Measurements from ENCODE around the gene RFX2. TPM values are rescaled to one million over a fixed set of nuclear protein-coding genes. Genes with fewer than 3 reads are reported as not detected.

Gene RFX2
- total RNA-seq, 4 donors from 2014 or later: 25.5 to 49.9 (median 32.8) TPM

- Histone ChIP-seq H3K27ac (replicated peaks in 1 of 4) (no peak overlapping the region), H3K9me3 (no peaks in the 10 kb centered on the region), H3K27me3 (no peaks in the 10 kb centered on the region), H3K36me3 (peaks cover 4 to 52% (median 29%) of the 10 kb centered on the region in 4 donors), H3K4me1 (peaks cover 4 to 31% (median 21%) of the 10 kb centered on the region in 4 donors), H3K4me3 (no peak overlapping the region)
- 81% methylated on average over 18 of the region's 20 CpGs for WGBS
- no peak for DNase-seq (ENCODE audit: extremely low spot score)
- intact Hi-C loops (cut with DNase I): loop anchor here (10.0 kb wide), 1 partner anchor 216 kb away; the partner anchor contains the start of gene NRTN
- TF ChIP-seq POLR2A (IDR thresholded peaks at IDR 0.05; ENCODE audit: low read depth): no peak
- TF ChIP-seq POLR2AphosphoS5 (IDR thresholded peaks at IDR 0.05): no peak
These were observed 90.0 kb downstream of the RFX2 start for GRCh38 chr19:6020166-6020882.

- H3K36me3 ChIP-seq: peaks cover 4 to 55% (median 32%) of the 10 kb centered on the region in 4 donors
- no peak for DNase-seq (ENCODE audit: extremely low spot score)
- H3K27me3 ChIP-seq: no peaks in the 10 kb centered on the region
- 79% methylated on average over 8 of the region's 10 CpGs for WGBS
- H3K27ac ChIP-seq (replicated peaks in 1 of 4): no peak overlapping the region
- intact Hi-C loops (cut with DNase I): no loop called here
- H3K9me3 ChIP-seq: no peaks in the 10 kb centered on the region
- H3K4me3 ChIP-seq: no peak overlapping the region
- H3K4me1 ChIP-seq: peaks cover 4 to 25% (median 21%) of the 10 kb centered on the region in 4 donors
- TF ChIP-seq POLR2AphosphoS5 (IDR thresholded peaks at IDR 0.05): no peak
- TF ChIP-seq, protein P1, sequence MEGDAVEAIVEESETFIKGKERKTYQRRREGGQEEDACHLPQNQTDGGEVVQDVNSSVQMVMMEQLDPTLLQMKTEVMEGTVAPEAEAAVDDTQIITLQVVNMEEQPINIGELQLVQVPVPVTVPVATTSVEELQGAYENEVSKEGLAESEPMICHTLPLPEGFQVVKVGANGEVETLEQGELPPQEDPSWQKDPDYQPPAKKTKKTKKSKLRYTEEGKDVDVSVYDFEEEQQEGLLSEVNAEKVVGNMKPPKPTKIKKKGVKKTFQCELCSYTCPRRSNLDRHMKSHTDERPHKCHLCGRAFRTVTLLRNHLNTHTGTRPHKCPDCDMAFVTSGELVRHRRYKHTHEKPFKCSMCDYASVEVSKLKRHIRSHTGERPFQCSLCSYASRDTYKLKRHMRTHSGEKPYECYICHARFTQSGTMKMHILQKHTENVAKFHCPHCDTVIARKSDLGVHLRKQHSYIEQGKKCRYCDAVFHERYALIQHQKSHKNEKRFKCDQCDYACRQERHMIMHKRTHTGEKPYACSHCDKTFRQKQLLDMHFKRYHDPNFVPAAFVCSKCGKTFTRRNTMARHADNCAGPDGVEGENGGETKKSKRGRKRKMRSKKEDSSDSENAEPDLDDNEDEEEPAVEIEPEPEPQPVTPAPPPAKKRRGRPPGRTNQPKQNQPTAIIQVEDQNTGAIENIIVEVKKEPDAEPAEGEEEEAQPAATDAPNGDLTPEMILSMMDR (IDR thresholded peaks at IDR 0.05): no peak
- TF ChIP-seq EP300 (IDR thresholded peaks at IDR 0.05): no peak
- TF ChIP-seq POLR2A (IDR thresholded peaks at IDR 0.05; ENCODE audit: low read depth): no peak
These were observed 91.5 kb downstream of the RFX2 start for GRCh38 chr19:6018786-6019185.

DNA sequence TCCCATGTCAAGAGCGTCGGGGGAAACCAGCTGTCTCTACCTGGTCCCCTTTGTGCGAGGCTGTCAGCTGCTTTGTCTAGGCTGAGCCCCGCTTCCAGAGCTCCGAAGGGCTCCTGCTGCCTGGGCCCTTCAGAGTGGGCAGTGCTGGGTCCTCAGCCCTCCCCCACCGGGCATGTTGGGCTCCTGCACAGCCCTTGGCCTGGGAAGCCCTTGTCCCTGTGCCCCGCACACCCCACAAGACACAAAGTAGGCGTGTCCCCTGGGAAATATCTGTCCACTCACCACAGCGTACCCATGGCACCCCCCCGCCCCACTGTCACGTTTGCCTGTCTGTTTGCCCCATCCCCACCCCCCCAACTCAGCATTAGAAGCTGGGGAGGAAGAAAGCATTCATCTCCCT, 92.7 kb downstream of the RFX2 start:
- TF ChIP-seq POLR2A (IDR thresholded peaks at IDR 0.05; ENCODE audit: low read depth): no peak
- Histone ChIP-seq H3K36me3 (peaks cover 14 to 61% (median 39%) of the 10 kb centered on the region in 4 donors), H3K27ac (replicated peaks in 1 of 4) (no peak overlapping the region), H3K4me3 (no peak overlapping the region), H3K4me1 (peaks cover 4 to 14% (median 10%) of the 10 kb centered on the region in 4 donors), H3K9me3 (no peaks in the 10 kb centered on the region), H3K27me3 (no peaks in the 10 kb centered on the region)
- DNase-seq (ENCODE audit: extremely low spot score): no peak
- intact Hi-C loops (cut with DNase I): no loop called here
- 85% methylated on average over 11 of the region's 11 CpGs for WGBS

GRCh38 chr19:6015841-6016545, 94.3 kb downstream of the RFX2 start:
- no peaks in the 10 kb centered on the region for H3K9me3 ChIP-seq
- no peak overlapping the region for H3K4me3 ChIP-seq
- TF ChIP-seq POLR2AphosphoS5 (IDR thresholded peaks at IDR 0.05): no peak
- TF ChIP-seq, protein P1 (IDR thresholded peaks at IDR 0.05): no peak
- no peak for TF ChIP-seq EP300 (IDR thresholded peaks at IDR 0.05)
- no peak for TF ChIP-seq POLR2A (IDR thresholded peaks at IDR 0.05; ENCODE audit: low read depth)
- H3K4me1 ChIP-seq: no peaks in the 10 kb centered on the region
- intact Hi-C loops (cut with DNase I): no loop called here
- no peak for DNase-seq (ENCODE audit: extremely low spot score)
- WGBS: 95% methylated on average over 26 of the region's 26 CpGs
- H3K36me3 ChIP-seq: peaks cover 25 to 70% (median 44%) of the 10 kb centered on the region in 4 donors
- H3K27ac ChIP-seq (replicated peaks in 1 of 4): no peak overlapping the region
- no peaks in the 10 kb centered on the region for H3K27me3 ChIP-seq

GRCh38 chr19:6014551-6015135, 95.7 kb downstream of the RFX2 start:
- no peak for DNase-seq (ENCODE audit: extremely low spot score)
- TF ChIP-seq POLR2A (IDR thresholded peaks at IDR 0.05; ENCODE audit: low read depth): no peak
- TF ChIP-seq, protein P1 (IDR thresholded peaks at IDR 0.05): no peak
- TF ChIP-seq EP300 (IDR thresholded peaks at IDR 0.05): no peak
- no peak overlapping the region for H3K4me3 ChIP-seq
- no peaks in the 10 kb centered on the region for H3K27me3 ChIP-seq
- WGBS: 92% methylated on average over 9 of the region's 13 CpGs
- intact Hi-C loops (cut with DNase I): no loop called here
- no peaks in the 10 kb centered on the region for H3K9me3 ChIP-seq
- H3K27ac ChIP-seq (replicated peaks in 1 of 4): no peak overlapping the region
- peaks cover 27 to 73% (median 47%) of the 10 kb centered on the region in 4 donors for H3K36me3 ChIP-seq
- no peaks in the 10 kb centered on the region for H3K4me1 ChIP-seq
